ENCODE measurements around the gene USP13.

- TF ChIP-seq EZH2phosphoT487 (IDR thresholded peaks at IDR 0.05; ENCODE audit: insufficient read depth, low read depth) (no peak), EZH2 (IDR thresholded peaks at IDR 0.05; ENCODE audit: insufficient read depth, poor library complexity, severe bottlenecking) (no peak)
Measured at GRCh38 chr3:179772297-179772696, 119.5 kb downstream of the USP13 start.

All from GM23248 (cell line).